ENCODE data around the gene SMARCD1.

SMARCD1 gene

GRCh38 chr12:50084775-50085614 lies at the start of gene SMARCD1:
SMARCD1 (plus strand) TSS chr12:50085342; CDS start chr12:50085370, 28 bp downstream.
- DNase-seq: peak; percentile 93 to 97 (median 95)

GRCh38 chr12:50038336-50038735 lies 46.8 kb upstream of the SMARCD1 start:
- DNase-seq: no peak

- peak; percentile 57 to 85 (median 78) for DNase-seq
Measured at GRCh38 chr12:50039151-50039835, 45.8 kb upstream of the SMARCD1 start.

GRCh38 chr12:50040657-50041056 lies 44.5 kb upstream of the SMARCD1 start:
- DNase-seq: no peak

- DNase-seq: no peak
Measured at GRCh38 chr12:50041062-50041860, 43.9 kb upstream of the SMARCD1 start.

GRCh38 chr12:50041962-50042361 lies 43.2 kb upstream of the SMARCD1 start:
- DNase-seq: no peak

- DNase-seq: no peak
Measured at GRCh38 chr12:50042693-50043092, 42.4 kb upstream of the SMARCD1 start.

GRCh38 chr12:50043308-50043707 lies 41.8 kb upstream of the SMARCD1 start:
- no peak for DNase-seq

GRCh38 chr12:50043854-50044253 lies 41.3 kb upstream of the SMARCD1 start:
- DNase-seq: no peak

- DNase-seq: no peak
Measured at GRCh38 chr12:50047693-50048250, 37.4 kb upstream of the SMARCD1 start.

- peak in 1 of 3 experiments; percentile 12 for DNase-seq
Measured at GRCh38 chr12:50049254-50050118, 35.7 kb upstream of the SMARCD1 start.

- DNase-seq: no peak
Measured at GRCh38 chr12:50050119-50050385, 35.1 kb upstream of the SMARCD1 start.

GRCh38 chr12:50050410-50051098 lies 34.6 kb upstream of the SMARCD1 start:
- no peak for DNase-seq

- DNase-seq: no peak
Measured at GRCh38 chr12:50051101-50051806, 33.9 kb upstream of the SMARCD1 start.

GRCh38 chr12:50052544-50052943 lies 32.6 kb upstream of the SMARCD1 start:
- no peak for DNase-seq

- DNase-seq: peak in 1 of 3 experiments; percentile 40
Measured at GRCh38 chr12:50052964-50053363, 32.2 kb upstream of the SMARCD1 start.

- no peak for DNase-seq
Measured at GRCh38 chr12:50053583-50053982, 31.6 kb upstream of the SMARCD1 start.

- peak; percentile 50 to 75 (median 71) for DNase-seq
Measured at GRCh38 chr12:50055831-50056638, 29.1 kb upstream of the SMARCD1 start.

- DNase-seq: peak in 1 of 3 experiments; percentile 36
Measured at GRCh38 chr12:50056639-50056976, 28.5 kb upstream of the SMARCD1 start.
